Activated CD4-positive, alpha-beta T cell treated with anti-CD3 and anti-CD28 coated beads for 48 hours (primary cell): ENCODE results near the gene TTC28.
"Not testable (repeated sequence)": the region's sequence is repeated elsewhere in the genome, so short reads cannot be mapped to it uniquely, and the experiment has no call there.

Source experiments
- DNase-seq: peaks from one replicate; pipeline ENCODE4 v3.0.0-alpha.2; 2020

TTC28 gene

DNA sequence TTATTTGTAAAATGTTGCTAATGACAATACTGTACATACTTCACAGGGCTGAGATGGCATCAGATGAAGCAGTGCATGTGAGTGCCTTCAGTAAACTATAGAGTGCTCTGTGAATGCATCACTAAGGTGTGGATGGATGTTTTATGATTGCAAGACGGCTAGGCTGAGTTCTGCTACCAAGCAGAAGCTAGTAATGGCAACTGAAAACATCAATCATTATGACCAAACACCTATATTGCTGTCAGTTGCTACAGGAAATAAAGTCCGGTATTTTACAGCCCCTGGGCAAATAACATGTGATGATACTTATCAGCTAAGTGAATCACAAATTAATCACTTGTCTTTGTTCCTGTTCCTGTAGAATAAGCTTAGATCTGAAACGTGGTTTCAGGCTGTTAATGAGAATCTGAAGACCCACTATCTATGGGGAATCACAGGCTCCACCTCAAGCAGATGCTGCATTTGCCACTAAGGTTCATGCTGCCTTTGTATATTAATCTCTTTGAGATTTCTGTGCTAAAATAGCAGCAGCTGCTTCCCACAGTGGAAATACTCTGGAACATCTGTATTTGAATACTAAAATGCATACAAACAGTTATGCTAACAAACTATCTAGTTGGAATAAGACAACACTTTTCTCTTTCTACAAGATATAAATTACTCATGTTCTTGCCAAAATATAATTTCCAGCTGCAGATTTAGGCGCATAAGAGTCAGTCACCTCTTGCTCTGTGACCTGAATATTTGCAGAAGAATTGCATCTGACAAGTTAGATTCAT is 506.6 kb downstream of the TTC28 start:
- DNase-seq, result no peak

GRCh38 chr22:28171712-28172111 is 507.9 kb downstream of the TTC28 start:
- no peak for DNase-seq

DNA sequence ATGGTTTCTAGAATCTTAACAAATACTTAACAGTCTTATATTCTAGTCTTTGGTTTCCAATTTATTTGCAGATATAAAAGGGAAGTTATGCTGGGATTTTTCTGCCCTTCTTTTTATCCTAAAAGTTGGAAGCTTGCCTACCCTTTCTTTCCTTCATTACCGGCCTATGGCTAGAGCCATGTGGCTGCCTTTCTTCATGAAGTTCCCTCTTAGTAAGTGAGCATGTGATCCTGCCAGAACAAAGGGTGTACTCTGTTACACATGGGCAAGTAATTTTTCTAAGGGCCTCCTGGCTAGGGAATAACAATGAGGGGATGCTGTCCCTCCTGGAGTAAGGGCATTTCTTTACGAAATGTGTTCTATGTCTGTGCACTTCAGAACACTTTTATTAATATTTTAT is 508.5 kb downstream of the TTC28 start:
- DNase-seq, result no peak

DNA sequence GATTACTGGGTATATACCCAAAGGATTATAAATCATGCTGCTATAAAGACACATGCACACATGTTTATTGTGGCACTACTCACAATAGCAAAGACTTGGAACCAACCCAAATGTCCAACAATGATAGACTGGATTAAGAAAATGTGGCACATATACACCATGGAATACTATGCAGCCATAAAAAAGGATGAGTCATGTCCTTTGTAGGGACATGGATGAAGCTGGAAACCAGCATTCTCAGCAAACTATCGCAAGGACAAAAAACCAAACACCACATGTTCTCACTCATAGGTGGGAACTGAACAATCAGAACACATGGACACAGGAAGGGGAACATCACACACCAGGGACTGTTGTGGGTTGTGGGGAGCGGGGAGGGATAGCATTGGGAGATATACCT is 510.3 kb downstream of the TTC28 start:
- not testable (repeated sequence) for DNase-seq

DNA sequence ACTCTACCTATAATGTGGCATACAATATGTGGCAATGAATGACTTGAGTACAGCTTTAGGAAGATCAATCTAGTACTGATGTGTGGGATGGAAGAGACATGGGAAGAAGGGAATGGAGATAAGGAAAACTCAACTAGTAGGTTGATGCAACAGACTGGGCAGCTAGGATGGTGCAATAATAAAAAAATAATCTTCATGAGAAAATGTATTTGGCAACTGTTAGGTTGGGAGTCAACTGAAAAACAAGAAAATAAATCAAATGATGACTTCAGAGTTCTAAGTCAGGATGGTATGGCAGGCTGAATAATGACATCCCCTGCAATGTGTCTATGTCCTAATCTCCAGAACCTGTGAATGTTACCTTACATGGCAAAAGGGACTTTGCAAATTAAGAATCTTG is 523.8 kb downstream of the TTC28 start:
- DNase-seq, result no peak

DNA sequence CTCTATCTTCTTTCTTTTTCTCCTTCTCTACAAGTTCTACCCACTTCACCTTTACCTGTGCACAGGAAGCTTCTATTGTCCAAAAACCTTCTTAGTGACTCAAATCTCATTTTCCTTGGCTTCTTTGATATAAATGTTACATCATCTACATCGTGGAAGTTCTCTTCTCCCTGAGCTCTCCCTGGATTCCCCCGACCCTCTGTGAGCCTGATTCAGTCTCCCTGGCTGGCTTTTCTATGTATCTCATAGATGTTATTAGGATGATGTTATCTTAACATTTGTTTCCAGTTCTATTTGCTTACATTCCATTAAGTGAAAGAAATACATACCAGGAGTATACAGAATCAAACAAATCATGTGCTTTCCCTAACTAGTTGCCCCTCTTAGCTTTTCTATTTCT is 524.8 kb downstream of the TTC28 start:
- no peak for DNase-seq

DNA sequence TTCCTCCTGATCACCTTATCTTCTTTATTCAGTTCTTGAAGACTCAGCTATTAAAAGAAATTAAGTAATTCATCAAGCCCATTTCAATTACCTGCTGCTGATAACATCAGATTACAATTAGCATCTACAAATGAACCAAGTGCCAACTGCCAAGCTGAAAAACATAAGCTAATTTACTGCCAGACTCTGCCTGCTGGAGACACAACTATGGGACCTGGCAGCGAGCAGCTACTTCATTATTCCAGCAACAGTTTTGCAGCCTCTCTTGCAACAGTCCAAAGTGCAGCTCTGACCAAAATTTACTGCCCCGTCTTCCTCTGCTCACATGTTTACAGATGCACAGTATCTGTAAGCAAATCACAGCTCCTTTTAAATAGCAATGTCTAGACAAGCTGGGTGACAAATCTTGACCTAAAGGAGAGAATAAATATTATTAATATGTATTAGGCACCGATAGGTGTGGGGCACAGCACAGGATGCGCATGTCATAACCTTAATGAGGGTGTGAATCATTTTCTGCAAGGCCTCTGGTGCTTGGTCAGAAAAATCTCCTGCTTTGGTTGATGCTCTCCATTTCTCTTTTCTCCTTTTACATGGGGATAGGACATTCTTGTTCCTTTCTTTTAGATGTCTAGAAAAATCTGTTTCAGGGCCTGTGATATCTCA is 528.4 kb downstream of the TTC28 start:
- no peak for DNase-seq

GRCh38 chr22:28148816-28149465 is 530.7 kb downstream of the TTC28 start:
- no peak for DNase-seq

DNA sequence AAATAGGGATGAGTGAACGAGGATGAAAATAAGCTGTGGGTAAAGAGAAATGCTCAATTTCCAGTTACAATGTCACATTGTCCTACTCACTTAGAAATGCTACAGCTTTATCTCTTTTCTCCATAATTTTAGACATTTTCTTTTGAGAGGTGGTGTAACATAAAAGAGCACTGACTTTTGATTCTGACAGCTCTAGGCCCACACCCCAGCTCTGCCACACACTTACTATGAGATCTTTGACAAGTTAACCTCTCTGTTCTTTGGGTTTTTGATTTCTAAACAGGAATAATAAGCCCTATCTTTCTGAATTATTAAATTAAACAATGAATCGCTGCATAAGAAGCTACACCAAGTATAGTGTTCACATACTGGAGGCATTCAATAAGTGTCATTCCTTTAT is 532.2 kb downstream of the TTC28 start:
- no peak for DNase-seq

DNA sequence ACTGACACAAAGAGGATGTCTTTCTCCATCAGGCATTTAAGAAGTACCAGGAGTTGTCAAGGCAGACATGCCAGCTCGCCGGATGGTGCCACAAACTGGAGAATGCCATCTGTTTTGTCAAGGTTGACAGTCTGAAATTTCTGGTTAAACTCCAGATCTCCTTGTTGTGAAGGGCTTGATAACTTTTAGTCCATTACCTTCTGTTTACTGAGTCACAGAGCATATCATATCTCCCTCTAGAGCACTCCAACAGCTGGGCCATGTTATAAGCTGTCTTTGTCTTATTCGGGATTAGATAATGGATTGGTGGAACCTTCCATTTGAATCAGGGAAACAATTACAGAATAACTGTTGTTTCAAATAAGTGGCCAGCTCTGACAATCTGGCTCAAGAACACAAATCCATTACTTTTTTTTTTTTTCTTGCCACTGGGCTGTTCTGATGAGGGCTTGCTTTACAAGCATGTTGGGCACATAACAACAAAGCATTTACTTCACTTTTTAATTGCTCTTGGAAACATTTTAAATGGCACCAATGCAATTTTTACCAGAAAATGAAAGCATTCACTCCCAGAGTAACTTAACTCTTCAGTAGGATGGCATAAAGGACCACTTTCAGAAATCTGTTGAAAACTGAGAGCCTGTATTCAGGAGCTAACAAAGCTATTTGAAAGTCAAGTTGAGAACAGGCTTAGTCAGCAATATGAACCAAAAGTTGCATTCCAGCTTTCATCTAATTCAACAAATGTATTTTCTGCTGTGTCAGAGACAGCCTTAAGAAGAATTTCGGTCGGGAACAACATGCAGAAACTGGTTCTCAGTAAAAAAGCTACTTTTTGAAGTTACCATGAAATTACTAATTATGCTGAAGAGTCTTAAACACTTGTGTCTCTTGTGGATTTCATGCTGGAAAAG is 533.0 kb downstream of the TTC28 start:
- no peak for DNase-seq

DNA sequence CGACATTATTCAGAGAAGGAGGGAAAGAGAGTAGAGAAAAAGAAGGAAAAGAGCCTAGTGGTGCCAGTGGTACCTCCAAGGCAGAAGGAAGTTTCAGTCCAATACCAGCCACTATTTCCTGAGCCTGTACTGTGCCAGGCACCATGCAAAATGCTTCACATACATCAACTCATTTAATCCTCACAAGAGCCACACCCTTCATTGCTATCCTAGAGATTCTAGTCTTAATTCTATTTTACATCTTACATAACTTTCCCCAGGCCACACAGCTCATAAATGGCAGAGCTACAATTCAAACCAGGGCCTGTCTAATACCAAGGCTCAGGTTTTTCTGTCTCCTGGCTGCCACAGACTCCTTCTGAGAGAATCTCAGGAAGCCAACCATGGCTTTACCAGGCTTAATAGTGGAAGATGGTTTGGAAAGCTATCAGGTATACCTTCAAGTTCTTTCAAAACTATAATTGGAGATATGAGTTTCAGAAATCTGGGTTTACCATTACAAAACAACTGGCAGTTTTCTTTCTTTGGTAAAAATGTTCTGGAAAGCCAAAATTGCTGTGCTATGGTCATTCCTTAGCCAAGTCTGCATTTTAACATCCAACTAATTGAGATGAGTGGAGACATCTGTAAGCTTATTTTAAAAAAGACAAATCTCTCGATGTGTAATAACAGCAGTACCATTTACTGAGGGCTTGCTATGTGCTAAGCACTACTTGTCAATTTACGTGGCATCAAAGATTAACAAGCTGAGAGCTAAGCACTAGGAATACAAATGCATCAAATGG is 535.5 kb downstream of the TTC28 start:
- DNase-seq, result no peak

DNA sequence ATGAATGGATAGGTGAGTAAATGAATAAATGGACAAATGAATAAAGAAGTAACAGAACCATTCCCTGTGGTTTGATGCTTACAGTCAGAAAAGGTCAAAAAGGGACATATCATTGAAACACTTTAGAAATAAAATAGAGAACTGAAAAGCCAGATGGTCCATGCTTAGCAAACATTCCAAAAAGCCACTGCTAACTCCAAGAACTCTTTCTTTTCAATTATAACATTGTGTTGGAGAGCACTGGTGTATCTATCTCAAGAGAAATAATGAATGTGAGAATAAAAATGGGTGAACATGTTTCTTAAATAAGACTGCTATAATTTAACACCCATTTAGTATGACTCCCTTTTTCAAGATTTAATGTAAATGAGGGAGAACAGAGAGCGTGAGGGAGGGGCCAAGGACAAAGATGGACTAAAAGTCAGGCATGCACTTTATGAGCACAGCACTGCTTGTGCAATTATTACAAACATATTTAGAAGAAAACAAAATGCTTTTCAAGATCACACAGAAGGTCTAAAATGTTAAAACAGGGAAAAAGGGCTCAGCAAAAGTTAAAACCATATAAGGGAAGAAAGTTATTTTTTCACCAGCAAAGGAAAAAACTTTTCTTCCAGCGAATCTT is 536.3 kb downstream of the TTC28 start:
- DNase-seq, result no peak

GRCh38 chr22:28142361-28142961 is 537.2 kb downstream of the TTC28 start:
- DNase-seq, result no peak

GRCh38 chr22:28141614-28142013 is 538.0 kb downstream of the TTC28 start:
- no peak for DNase-seq

DNA sequence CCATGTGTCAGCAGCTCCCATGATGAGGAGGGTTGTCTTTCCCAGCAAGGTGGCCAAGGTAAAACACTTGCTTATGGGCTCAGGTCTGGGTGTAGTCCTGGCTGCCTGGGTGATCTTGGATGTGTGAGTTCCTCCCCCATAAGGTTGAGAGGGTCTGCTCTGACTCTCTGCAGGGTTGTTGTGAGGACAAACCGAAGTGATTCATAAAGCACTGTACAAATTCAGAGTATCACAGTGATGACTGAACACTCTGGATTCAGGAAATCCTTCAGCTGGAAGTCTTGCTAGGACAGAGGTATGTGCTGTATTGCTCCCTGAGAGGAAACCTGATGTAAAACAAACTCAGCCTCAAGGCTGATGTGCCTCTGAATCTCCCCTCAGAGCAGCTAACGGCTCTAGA is 539.7 kb downstream of the TTC28 start:
- DNase-seq, result no peak

GRCh38 chr22:28139516-28139915 is 540.1 kb downstream of the TTC28 start:
- no peak for DNase-seq

DNA sequence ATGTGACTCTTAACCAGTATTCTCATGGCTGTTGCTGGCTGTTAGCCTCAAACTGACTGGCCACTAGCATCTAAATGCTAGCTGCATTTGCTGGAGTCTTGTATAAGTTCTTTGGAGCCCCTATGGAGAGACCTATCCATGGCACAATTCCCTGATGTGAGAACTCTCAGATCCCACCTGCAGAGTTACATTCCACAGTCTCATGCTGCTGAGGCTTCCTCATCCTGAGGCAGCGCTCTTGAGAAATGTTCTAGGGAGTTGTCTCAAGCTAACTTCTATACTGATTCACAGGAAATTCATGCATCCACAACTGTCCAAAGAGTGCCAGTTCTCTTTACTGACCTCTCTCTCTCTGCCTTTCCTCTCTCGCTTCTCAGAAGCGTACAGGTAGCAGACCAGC is 542.6 kb downstream of the TTC28 start:
- DNase-seq, result no peak

DNA sequence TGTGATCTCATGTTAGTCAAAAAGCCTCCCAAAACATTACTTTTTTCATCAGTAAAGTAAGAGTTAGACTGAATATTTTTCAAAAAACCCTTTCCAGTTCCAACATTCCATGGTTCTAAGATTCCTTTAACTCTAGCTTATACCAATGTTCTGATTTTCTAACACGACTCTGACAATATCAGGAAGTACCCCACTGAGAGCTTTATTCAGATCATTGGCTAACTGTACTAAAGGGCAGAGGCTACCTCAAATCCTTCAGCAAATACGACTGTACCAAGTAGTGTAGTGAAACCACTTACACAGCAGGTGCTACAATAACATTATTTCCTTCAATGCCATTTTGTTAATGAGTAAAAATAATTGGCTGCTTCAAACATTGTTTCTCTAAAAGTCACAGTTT is 547.2 kb downstream of the TTC28 start:
- no peak for DNase-seq

DNA sequence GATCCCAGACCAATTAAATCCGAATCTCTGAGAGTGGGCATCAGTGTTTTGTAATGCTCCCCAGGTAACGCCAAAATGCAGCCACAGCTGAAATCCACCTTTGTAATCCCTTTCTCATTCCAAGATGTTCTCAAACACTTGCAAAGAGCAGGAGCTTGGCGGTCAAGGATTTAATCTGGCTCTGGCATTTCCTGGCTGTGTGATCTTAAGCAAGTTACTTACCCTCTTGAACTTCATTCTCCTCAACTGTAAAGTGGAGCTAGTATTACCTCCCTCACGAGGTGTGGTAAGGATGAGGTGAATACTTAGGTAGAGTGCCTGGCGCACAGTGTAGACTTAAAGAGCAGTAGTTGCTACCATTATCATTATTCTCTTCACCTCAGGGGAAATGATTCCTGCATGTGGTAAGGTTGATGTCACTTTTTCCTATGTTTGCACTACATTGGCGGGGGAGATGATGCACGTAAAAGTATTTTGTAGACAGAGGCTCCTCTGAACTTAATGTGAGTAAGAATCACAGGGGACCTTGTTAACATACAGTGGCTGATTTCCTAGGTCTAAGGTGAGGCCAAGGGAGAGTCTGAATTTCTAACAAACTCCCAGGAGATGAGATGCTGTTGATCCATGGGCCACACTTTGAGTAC is 550.2 kb downstream of the TTC28 start:
- DNase-seq, result no peak

- no peak for DNase-seq
These were observed 550.8 kb downstream of the TTC28 start for GRCh38 chr22:28128827-28129226.

DNA sequence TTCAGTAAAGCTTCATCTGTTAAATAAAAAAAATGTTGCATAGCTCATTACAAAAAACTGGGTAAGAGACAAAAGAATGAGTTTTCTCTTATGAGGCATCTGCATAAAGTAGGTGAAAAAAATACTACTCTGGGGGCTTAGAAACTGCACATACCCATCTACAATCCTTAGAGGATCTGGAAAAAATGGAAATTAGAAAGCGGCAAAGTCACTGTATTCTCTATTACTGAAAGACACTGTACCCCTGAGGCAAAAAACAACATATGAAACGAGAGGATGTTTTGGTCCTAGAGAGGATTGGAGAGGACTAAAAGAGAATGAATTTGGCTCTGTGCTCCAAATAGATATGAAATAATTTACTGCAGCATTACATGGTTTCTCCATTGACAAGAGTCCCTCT is 553.8 kb downstream of the TTC28 start:
- no peak for DNase-seq
